Testis (tissue), 2 donors: Measurements from ENCODE around the gene CERKL.

Experiments used
- CTCF ChIP-seq, 3 experiments: fragments of 450-650 bp in 2 of 3; fragments of 200-600 bp in 1 of 3; sonication (generic) in 1 of 3; IDR thresholded peaks; one replicate each; pipeline ENCODE4 v1.5.1; 2016 to 2019; ENCODE audit warnings: antibody characterized with exemption in 3 of 3, mild to moderate bottlenecking in 2 of 3, moderate library complexity in 1 of 3
- POLR2A ChIP-seq: fragments of 450-650 bp; IDR thresholded peaks from one replicate; pipeline ENCODE4 v1.6.1; 2017; ENCODE audit warnings: antibody characterized with exemption, mild to moderate bottlenecking, moderate library complexity

DNA sequence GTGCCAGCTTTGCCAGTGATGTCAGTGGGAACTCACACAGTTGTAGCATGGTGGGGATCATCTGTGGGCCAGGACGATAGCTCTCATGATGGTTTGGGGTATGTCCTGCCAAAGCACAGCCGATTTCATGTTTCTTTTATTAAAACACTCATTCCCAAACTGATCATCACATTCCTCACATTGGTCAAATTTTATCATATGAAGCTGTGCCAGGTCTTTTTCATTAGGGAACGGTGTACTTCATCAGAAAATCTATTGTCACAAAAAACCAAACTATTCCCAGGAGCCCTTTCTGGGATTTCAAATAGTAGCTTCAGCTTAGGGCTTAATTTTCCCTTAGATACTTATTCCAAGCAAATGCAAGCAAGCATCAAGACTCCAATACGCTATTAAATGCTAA lies 157.7 kb downstream of the CERKL start:
- no peak for TF ChIP-seq CTCF (IDR thresholded peaks at IDR 0.05)
- no peak for TF ChIP-seq POLR2A
